WTC11 (cell line): ENCODE measurements around the gene DNAJA4. TPM values are rescaled to one million over a fixed set of nuclear protein-coding genes. Genes with fewer than 3 reads are reported as not detected.
"Not testable (repeated sequence)": the region's sequence is repeated elsewhere in the genome, so short reads cannot be mapped to it uniquely, and the experiment has no call there.

Experiments
- ATAC-seq: fragments of 200-7000 bp; cut with Tn5 transposase; 2 replicates; pipeline ENCODE4 v1.10.0; 2021; ENCODE audit warnings: mild to moderate bottlenecking, moderate library complexity
- CTCF ChIA-PET: fragments of 300-600 bp; sonication (Branson Sonifier 250); formaldehyde crosslinking; loops from one replicate; lab custom pipeline; 2021; ENCODE audit warnings: antibody characterized with exemption; lab: Charles Lee
- POLR2A ChIA-PET: fragments of 350-600 bp; sonication (Branson Sonifier 250); formaldehyde crosslinking; loops from one replicate; lab custom pipeline; 2021; ENCODE audit warnings: antibody characterized with exemption; lab: Charles Lee
- DNase-seq: peaks from one replicate; pipeline ENCODE4 v3.0.0; 2021; ENCODE audit warnings: low spot score
- H3K27ac Mint-ChIP-seq: 2 replicates; pipeline ENCODE4 v1.8.0; 2021; ENCODE audit warnings: mixed read lengths
- H3K27me3 Mint-ChIP-seq: 2 replicates; pipeline ENCODE4 v1.8.0; 2021; ENCODE audit warnings: low read depth, mild to moderate bottlenecking, moderate library complexity, mixed read lengths
- H3K36me3 Mint-ChIP-seq: 2 replicates; pipeline ENCODE4 v1.8.0; 2021; ENCODE audit warnings: mixed read lengths
- H3K4me1 Mint-ChIP-seq: 2 replicates; pipeline ENCODE4 v1.8.0; 2022; ENCODE audit warnings: mixed read lengths
- H3K4me3 Mint-ChIP-seq: 2 replicates; pipeline ENCODE4 v1.8.0; 2021; ENCODE audit warnings: mild to moderate bottlenecking, moderate library complexity, mixed read lengths
- H3K9me3 Mint-ChIP-seq: 2 replicates; pipeline ENCODE4 v1.8.0; 2021; ENCODE audit warnings: mixed read lengths
- ATF1 ChIP-seq: sonication (generic); formaldehyde crosslinking; IDR thresholded peaks from 2 replicates; pipeline ENCODE4 v1.8.1; 2023; ENCODE audit warnings: mild to moderate bottlenecking, moderate library complexity, missing genetic modification reagents
- CBFB ChIP-seq: sonication (generic); formaldehyde crosslinking; IDR thresholded peaks from 2 replicates; pipeline ENCODE4 v1.8.1; 2022; ENCODE audit warnings: mild to moderate bottlenecking, low read depth, missing genetic modification reagents
- CDX4 ChIP-seq: fragments of 250-450 bp; sonication (Bioruptor Pico); IDR thresholded peaks from 2 replicates; pipeline ENCODE4 v1.9.0; 2021; ENCODE audit warnings: moderate library complexity, mild to moderate bottlenecking, inconsistent platforms, borderline replicate concordance
- CREB1 ChIP-seq: sonication (generic); formaldehyde crosslinking; IDR thresholded peaks from 2 replicates; pipeline ENCODE4 v1.8.0; 2023; ENCODE audit warnings: mild to moderate bottlenecking, missing genetic modification reagents
- CREM ChIP-seq: sonication (generic); formaldehyde crosslinking; IDR thresholded peaks from 2 replicates; pipeline ENCODE4 v1.8.1; 2022; ENCODE audit warnings: mild to moderate bottlenecking, missing genetic modification reagents, moderate library complexity
- ERG ChIP-seq: fragments of 250-450 bp; sonication (Bioruptor Pico); IDR thresholded peaks from 2 replicates; pipeline ENCODE4 v1.8.0; 2021; ENCODE audit warnings: mild to moderate bottlenecking
- FOXP1 ChIP-seq: sonication (generic); formaldehyde crosslinking; IDR thresholded peaks from 2 replicates; pipeline ENCODE4 v1.8.0; 2022; ENCODE audit warnings: missing genetic modification reagents, mild to moderate bottlenecking, moderate library complexity, borderline replicate concordance
- FOXP4 ChIP-seq: sonication (generic); formaldehyde crosslinking; IDR thresholded peaks from 2 replicates; pipeline ENCODE4 v1.8.0; 2022; ENCODE audit warnings: mild to moderate bottlenecking, missing genetic modification reagents
- JUN ChIP-seq: sonication (generic); formaldehyde crosslinking; IDR thresholded peaks from 2 replicates; pipeline ENCODE4 v1.8.0; 2023; ENCODE audit warnings: mild to moderate bottlenecking, missing genetic modification reagents
- MAX ChIP-seq: sonication (generic); formaldehyde crosslinking; IDR thresholded peaks from 2 replicates; pipeline ENCODE4 v1.8.0; 2022; ENCODE audit warnings: mild to moderate bottlenecking, missing genetic modification reagents
- MXD4 ChIP-seq: fragments of 250-450 bp; sonication (Bioruptor Pico); IDR thresholded peaks from 2 replicates; pipeline ENCODE4 v1.8.0; 2021; ENCODE audit warnings: mild to moderate bottlenecking, moderate library complexity, borderline replicate concordance
- NFATC4 ChIP-seq: fragments of 250-450 bp; sonication (Bioruptor Pico); IDR thresholded peaks from 2 replicates; pipeline ENCODE4 v1.9.0; 2021; ENCODE audit warnings: mild to moderate bottlenecking
- NFYB ChIP-seq: sonication (generic); formaldehyde crosslinking; conservative IDR thresholded peaks from 2 replicates; pipeline ENCODE4 v1.8.0; 2022; ENCODE audit warnings: low read depth, missing genetic modification reagents
- NR1H2 ChIP-seq: sonication (generic); formaldehyde crosslinking; IDR thresholded peaks from 2 replicates; pipeline ENCODE4 v1.9.0; 2021; ENCODE audit warnings: mild to moderate bottlenecking, moderate library complexity, missing genetic modification reagents
- RELA ChIP-seq: sonication (generic); formaldehyde crosslinking; IDR thresholded peaks from 2 replicates; pipeline ENCODE4 v1.8.1; 2022; ENCODE audit warnings: missing genetic modification reagents, mild to moderate bottlenecking, borderline replicate concordance
- RORB ChIP-seq: fragments of 250-450 bp; sonication (Bioruptor Pico); IDR thresholded peaks from 2 replicates; pipeline ENCODE4 v1.9.0; 2021; ENCODE audit warnings: mild to moderate bottlenecking
- SMAD3 ChIP-seq: sonication (generic); formaldehyde crosslinking; IDR thresholded peaks from 2 replicates; pipeline ENCODE4 v1.8.0; 2022; ENCODE audit warnings: missing genetic modification reagents, mild to moderate bottlenecking, borderline replicate concordance
- SOX15 ChIP-seq: fragments of 250-450 bp; sonication (Bioruptor Pico); IDR thresholded peaks from 2 replicates; pipeline ENCODE4 v1.9.0; 2021; ENCODE audit warnings: mild to moderate bottlenecking
- SP1 ChIP-seq: sonication (generic); formaldehyde crosslinking; conservative IDR thresholded peaks from 2 replicates; pipeline ENCODE4 v1.8.1; 2022; ENCODE audit warnings: missing genetic modification reagents
- TP53 ChIP-seq: sonication (generic); formaldehyde crosslinking; IDR thresholded peaks from 2 replicates; pipeline ENCODE4 v1.8.1; 2023; ENCODE audit warnings: mild to moderate bottlenecking, missing genetic modification reagents
- USF1 ChIP-seq: sonication (generic); formaldehyde crosslinking; IDR thresholded peaks from 2 replicates; pipeline ENCODE4 v1.8.0; 2022; ENCODE audit warnings: mild to moderate bottlenecking, missing genetic modification reagents
- USF2 ChIP-seq: sonication (generic); formaldehyde crosslinking; IDR thresholded peaks from 2 replicates; pipeline ENCODE4 v1.8.1; 2023; ENCODE audit warnings: mild to moderate bottlenecking, missing genetic modification reagents, moderate library complexity
- ZBTB21 ChIP-seq: sonication (generic); formaldehyde crosslinking; IDR thresholded peaks from 2 replicates; pipeline ENCODE4 v1.8.1; 2023; ENCODE audit warnings: mild to moderate bottlenecking, missing genetic modification reagents, borderline replicate concordance
- ZNF671 ChIP-seq: fragments of 250-450 bp; sonication (Bioruptor Pico); IDR thresholded peaks from 2 replicates; pipeline ENCODE4 v1.8.0; 2021; ENCODE audit warnings: mild to moderate bottlenecking
- total RNA-seq: library from RNA; stranded (reverse); gene quantifications from 3 replicates; pipeline ENCODE4 v1.2.3, GENCODE V29; 2021

Gene DNAJA4
- total RNA-seq, 1 experiment from 2014 or later = 7.8 TPM

GRCh38 chr15:78244893-78245292, 19.5 kb upstream of the DNAJA4 start:
- H3K9me3 Mint-ChIP-seq = peaks cover 13% of the 10 kb centered on the region
- no peak for ATAC-seq
- CTCF ChIA-PET = interaction anchor here (1.6 to 2.3 kb wide), 2 partner anchors 132 to 137 kb away, joined by 4 to 8 read pairs; no protein-coding TSS in a partner anchor
- no peak overlapping the region for H3K4me3 Mint-ChIP-seq
- H3K27me3 Mint-ChIP-seq = peaks cover 3% of the 10 kb centered on the region
- peaks cover 27% of the 10 kb centered on the region for H3K4me1 Mint-ChIP-seq
- no peak for TF ChIP-seq NFATC4
- no peak for TF ChIP-seq MXD4 (CRISPR knock-in tag)
- no peak for TF ChIP-seq JUN
- no peak for TF ChIP-seq FOXP4 (CRISPR knock-in tag)
- no peak for TF ChIP-seq CREM (CRISPR knock-in tag)
- no peak for TF ChIP-seq NFYB (CRISPR knock-in tag)
- TF ChIP-seq SOX15 (CRISPR knock-in tag) = no peak
- TF ChIP-seq USF1 (CRISPR knock-in tag) = no peak
- no peak for TF ChIP-seq MAX (CRISPR knock-in tag)
- TF ChIP-seq ZNF671 (CRISPR knock-in tag) = no peak
- TF ChIP-seq ZBTB21 (CRISPR knock-in tag) = no peak
- TF ChIP-seq FOXP1 (CRISPR knock-in tag) = no peak
- no peak for TF ChIP-seq SMAD3 (CRISPR knock-in tag)
- no peak for TF ChIP-seq ATF1 (CRISPR knock-in tag)
- TF ChIP-seq, all 79 proteins: peak for 0
- DNase-seq = no peak
- Mint-ChIP-seq H3K27ac (no peak overlapping the region), H3K36me3 (peaks cover 5% of the 10 kb centered on the region)
- POLR2A ChIA-PET = no interaction called here

- H3K4me3 Mint-ChIP-seq, DNase-seq, H3K27ac Mint-ChIP-seq, H3K36me3 Mint-ChIP-seq, H3K27me3 Mint-ChIP-seq, POLR2A ChIA-PET, ATAC-seq: not testable (repeated sequence)
- H3K9me3 Mint-ChIP-seq = peaks cover 13% of the 10 kb centered on the region
- H3K4me1 Mint-ChIP-seq = peaks cover 24% of the 10 kb centered on the region
- CTCF ChIA-PET = interaction anchor here (0.7 to 2.3 kb wide), 4 partner anchors 20 to 137 kb away, joined by 3 to 8 read pairs (median 4); no protein-coding TSS in a partner anchor
These were observed 19.0 kb upstream of the DNAJA4 start for GRCh38 chr15:78245392-78245791.

GRCh38 chr15:78245976-78246620, 18.3 kb upstream of the DNAJA4 start:
- DNase-seq, POLR2A ChIA-PET, H3K27ac Mint-ChIP-seq, H3K4me3 Mint-ChIP-seq, ATAC-seq, H3K27me3 Mint-ChIP-seq, H3K36me3 Mint-ChIP-seq: not testable (repeated sequence)
- Mint-ChIP-seq H3K9me3 (peaks cover 13% of the 10 kb centered on the region), H3K4me1 (peaks cover 22% of the 10 kb centered on the region)
- CTCF ChIA-PET = interaction anchor here (0.6 to 2.3 kb wide), 5 partner anchors 19 to 138 kb away, joined by 3 to 8 read pairs (median 4); no protein-coding TSS in a partner anchor

- H3K9me3 Mint-ChIP-seq = peaks cover 13% of the 10 kb centered on the region
- ChIA-PET CTCF (interaction anchor here (0.6 kb wide), 1 partner anchor 134 kb away, joined by 4 read pairs; no protein-coding TSS in a partner anchor), POLR2A (no interaction called here)
- peaks cover 15% of the 10 kb centered on the region for H3K4me1 Mint-ChIP-seq
- H3K27ac Mint-ChIP-seq = no peak overlapping the region
- peaks cover 5% of the 10 kb centered on the region for H3K36me3 Mint-ChIP-seq
- DNase-seq (no peak), ATAC-seq (no peak)
- peaks cover 3% of the 10 kb centered on the region for H3K27me3 Mint-ChIP-seq
- H3K4me3 Mint-ChIP-seq = no peak overlapping the region
- TF ChIP-seq CBFB (CRISPR knock-in tag) (no peak), ERG (CRISPR knock-in tag) (no peak), SP1 (CRISPR knock-in tag) (no peak), MXD4 (CRISPR knock-in tag) (no peak), RELA (no peak), NFATC4 (no peak), FOXP1 (CRISPR knock-in tag) (no peak), RORB (CRISPR knock-in tag) (no peak), NR1H2 (CRISPR knock-in tag) (no peak), CREB1 (CRISPR knock-in tag) (no peak), CDX4 (CRISPR knock-in tag) (no peak), TP53 (CRISPR knock-in tag) (no peak), USF2 (no peak)
These were observed 16.5 kb upstream of the DNAJA4 start for GRCh38 chr15:78247911-78248310.
